ENCODE measurements around the gene BRIP1. TPM values are rescaled to one million over a fixed set of nuclear protein-coding genes. Genes with fewer than 3 reads are reported as not detected.

The BRIP1 gene
- total RNA-seq, 2 experiments from 2014 or later, result 1.0 to 1.9 TPM

- no peaks in the 10 kb centered on the region for H3K27me3 Mint-ChIP-seq
- Histone ChIP-seq H3K27ac (ENCODE audit: low read depth in 1 of 2, low read length in 2 of 2) (no peak overlapping the region), H3K4me3 (ENCODE audit: low read length) (no peak overlapping the region), H3K9me3 (ENCODE audit: control insufficient read depth in 1 of 2, insufficient read depth in 1 of 2, low read length in 2 of 2) (no peaks in the 10 kb centered on the region), H3K4me1 (ENCODE audit: insufficient read depth, low read length) (no peaks in the 10 kb centered on the region), H3K36me3 (ENCODE audit: insufficient read depth, low read length) (no peaks in the 10 kb centered on the region), H3K27me3 (ENCODE audit: control insufficient read depth in 1 of 2, insufficient read depth in 2 of 2, low read length in 2 of 2) (no peaks in the 10 kb centered on the region)
- no peak overlapping the region for H3K4me3 Mint-ChIP-seq
- H3K27ac Mint-ChIP-seq, result no peak overlapping the region
- H3K9me3 Mint-ChIP-seq, result no peaks in the 10 kb centered on the region
- DNase-seq, result no peak
- H3K36me3 Mint-ChIP-seq (ENCODE audit: low read depth), result no peaks in the 10 kb centered on the region
- no peak for TF ChIP-seq CTCF (IDR thresholded peaks at IDR 0.05)
- ATAC-seq (ENCODE audit: poor library complexity), result no peak
- CTCF ChIA-PET, result no interaction called here
- POLR2A ChIA-PET, result no interaction called here
- H3K4me1 Mint-ChIP-seq (ENCODE audit: low read depth), result no peaks in the 10 kb centered on the region
- intact Hi-C loops (cut with DNase I, micrococcal nuclease), result no loop called here
These were observed 80.2 kb downstream of the BRIP1 start for GRCh38 chr17:61783120-61783519.

GRCh38 chr17:61782683-61783082 lies 80.6 kb downstream of the BRIP1 start:
- H3K9me3 ChIP-seq (ENCODE audit: control insufficient read depth in 1 of 2, insufficient read depth in 1 of 2, low read length in 2 of 2), result no peaks in the 10 kb centered on the region
- no peak overlapping the region for H3K4me3 ChIP-seq (ENCODE audit: low read length)
- Mint-ChIP-seq H3K36me3 (ENCODE audit: low read depth) (no peaks in the 10 kb centered on the region), H3K9me3 (no peaks in the 10 kb centered on the region), H3K4me3 (no peak overlapping the region), H3K4me1 (ENCODE audit: low read depth) (no peaks in the 10 kb centered on the region), H3K27ac (no peak overlapping the region), H3K27me3 (no peaks in the 10 kb centered on the region)
- POLR2A ChIA-PET, result no interaction called here
- DNase-seq (no peak), ATAC-seq (ENCODE audit: poor library complexity) (no peak)
- intact Hi-C loops (cut with DNase I, micrococcal nuclease), result no loop called here
- no peaks in the 10 kb centered on the region for H3K27me3 ChIP-seq (ENCODE audit: control insufficient read depth in 1 of 2, insufficient read depth in 2 of 2, low read length in 2 of 2)
- no peak for TF ChIP-seq CTCF (IDR thresholded peaks at IDR 0.05)
- no peak overlapping the region for H3K27ac ChIP-seq (ENCODE audit: low read depth in 1 of 2, low read length in 2 of 2)
- CTCF ChIA-PET, result no interaction called here
- H3K4me1 ChIP-seq (ENCODE audit: insufficient read depth, low read length), result no peaks in the 10 kb centered on the region
- H3K36me3 ChIP-seq (ENCODE audit: insufficient read depth, low read length), result no peaks in the 10 kb centered on the region

GRCh38 chr17:61775364-61775763 lies 88.0 kb downstream of the BRIP1 start:
- DNase-seq, result no peak
- Histone ChIP-seq H3K9me3 (ENCODE audit: control insufficient read depth in 1 of 2, insufficient read depth in 1 of 2, low read length in 2 of 2) (peaks cover 4 to 7% of the 10 kb centered on the region in 2 experiments), H3K36me3 (ENCODE audit: insufficient read depth, low read length) (no peaks in the 10 kb centered on the region), H3K27ac (ENCODE audit: low read depth in 1 of 2, low read length in 2 of 2) (no peak overlapping the region), H3K4me3 (ENCODE audit: low read length) (no peak overlapping the region), H3K4me1 (ENCODE audit: insufficient read depth, low read length) (no peaks in the 10 kb centered on the region), H3K27me3 (ENCODE audit: control insufficient read depth in 1 of 2, insufficient read depth in 2 of 2, low read length in 2 of 2) (no peaks in the 10 kb centered on the region)
- intact Hi-C loops (cut with DNase I, micrococcal nuclease), result no loop called here
- peaks cover 6% of the 10 kb centered on the region for H3K9me3 Mint-ChIP-seq
- no peaks in the 10 kb centered on the region for H3K27me3 Mint-ChIP-seq
- H3K36me3 Mint-ChIP-seq (ENCODE audit: low read depth), result peaks cover 15% of the 10 kb centered on the region
- no peak for ATAC-seq (ENCODE audit: poor library complexity)
- H3K27ac Mint-ChIP-seq, result no peak overlapping the region
- TF ChIP-seq CTCF (IDR thresholded peaks at IDR 0.05), result no peak
- H3K4me1 Mint-ChIP-seq (ENCODE audit: low read depth), result no peaks in the 10 kb centered on the region
- POLR2A ChIA-PET, result no interaction called here
- CTCF ChIA-PET, result no interaction called here
- H3K4me3 Mint-ChIP-seq, result no peak overlapping the region

All from CD4-positive, alpha-beta T cell (primary cell).